CD4-positive, alpha-beta memory T cell (primary cell): Measurements from ENCODE around the gene PLD5. TPM values are rescaled to one million over a fixed set of nuclear protein-coding genes. Genes with fewer than 3 reads are reported as not detected.

Experiments used
- CTCF ChIA-PET: fragments of 350-600 bp; sonication (Branson Sonifier 250); formaldehyde crosslinking; loops from one replicate; lab custom pipeline; 2021; ENCODE audit warnings: inconsistent platforms; ENCODE audit not compliant: partially characterized antibody; lab: Charles Lee
- POLR2A ChIA-PET: fragments of 350-600 bp; sonication (Branson Sonifier 250); formaldehyde crosslinking; loops from one replicate; lab custom pipeline; 2021; ENCODE audit not compliant: partially characterized antibody; lab: Charles Lee
- DNase-seq, 5 donors: peaks; one replicate each; pipeline versions ENCODE4 v3.0.0 to v3.0.0-alpha.2; 2020 to 2022; ENCODE audit warnings: mixed read lengths in 1 of 5
- H3K27ac ChIP-seq: one replicate; pipeline ENCODE4 v1.7.0; 2013; ENCODE audit warnings: low read depth, low read length
- H3K27me3 ChIP-seq: 2 replicates; pipeline ENCODE4 v1.7.0; 2013; ENCODE audit warnings: mild to moderate bottlenecking, low read length, moderate library complexity; ENCODE audit not compliant: insufficient read depth
- H3K36me3 ChIP-seq: 2 replicates; pipeline ENCODE4 v1.7.0; 2013; ENCODE audit warnings: mild to moderate bottlenecking, low read length, moderate library complexity; ENCODE audit not compliant: insufficient read depth
- H3K4me1 ChIP-seq: 2 replicates; pipeline ENCODE4 v1.7.0; 2013; ENCODE audit warnings: mild to moderate bottlenecking, low read length, moderate library complexity; ENCODE audit not compliant: insufficient read depth
- H3K4me3 ChIP-seq, 2 donors: one replicate each; pipeline ENCODE4 v1.7.0; 2013; ENCODE audit warnings: low read length in 2 of 2, mild to moderate bottlenecking in 1 of 2
- H3K9me3 ChIP-seq, 2 donors: one replicate each; pipeline ENCODE4 v1.7.0; 2013; ENCODE audit warnings: low read length in 2 of 2, control low read depth in 1 of 2; ENCODE audit not compliant: control insufficient read depth in 1 of 2
- H3K27ac Mint-ChIP-seq, 7 donors: one replicate each; pipeline ENCODE4 v1.8.0; 2020 to 2021; ENCODE audit warnings: mixed read lengths in 7 of 7, mild to moderate bottlenecking in 6 of 7, inconsistent platforms in 3 of 7, moderate library complexity in 3 of 7
- H3K27me3 Mint-ChIP-seq, 2 donors: one replicate each; pipeline ENCODE4 v1.8.0; 2020 to 2021; ENCODE audit warnings: mixed read lengths in 2 of 2
- H3K36me3 Mint-ChIP-seq, 2 donors: one replicate each; pipeline ENCODE4 v1.8.0; 2020 to 2021; ENCODE audit warnings: mixed read lengths in 2 of 2, inconsistent platforms in 1 of 2, mild to moderate bottlenecking in 1 of 2
- H3K4me1 Mint-ChIP-seq, 4 donors: one replicate each; pipeline ENCODE4 v1.8.0; 2020 to 2021; ENCODE audit warnings: mixed read lengths in 4 of 4, mild to moderate bottlenecking in 1 of 4
- H3K4me3 Mint-ChIP-seq, 8 donors: one replicate each; pipeline ENCODE4 v1.8.0; 2020 to 2021; ENCODE audit warnings: mixed read lengths in 8 of 8, mild to moderate bottlenecking in 7 of 8, moderate library complexity in 6 of 8, inconsistent platforms in 3 of 8
- H3K9me3 Mint-ChIP-seq, 8 donors: one replicate each; pipeline ENCODE4 v1.8.0; 2020 to 2021; ENCODE audit warnings: mixed read lengths in 8 of 8, mild to moderate bottlenecking in 5 of 8, inconsistent platforms in 3 of 8, moderate library complexity in 1 of 8
- intact Hi-C: fragments of 100-400 bp; cut with micrococcal nuclease; formaldehyde crosslinking; loops from one replicate; pipeline ENCODE4 v1.15.1; 2023
- polyA plus RNA-seq, 2 donors: library from polyadenylated mRNA; unstranded; fragments of 300-500 nt; fragmentation: Illumina TruSeq; gene quantifications; one replicate each; pipeline ENCODE4 v1.2.3, GENCODE V29; 2021
- total RNA-seq, 2 experiments: library from RNA; stranded (reverse); gene quantifications; one replicate each; pipeline ENCODE4 v1.2.3, GENCODE V29; 2021

Gene PLD5
- total and polyA plus RNA-seq, 4 experiments from 2014 or later: not detected

DNA sequence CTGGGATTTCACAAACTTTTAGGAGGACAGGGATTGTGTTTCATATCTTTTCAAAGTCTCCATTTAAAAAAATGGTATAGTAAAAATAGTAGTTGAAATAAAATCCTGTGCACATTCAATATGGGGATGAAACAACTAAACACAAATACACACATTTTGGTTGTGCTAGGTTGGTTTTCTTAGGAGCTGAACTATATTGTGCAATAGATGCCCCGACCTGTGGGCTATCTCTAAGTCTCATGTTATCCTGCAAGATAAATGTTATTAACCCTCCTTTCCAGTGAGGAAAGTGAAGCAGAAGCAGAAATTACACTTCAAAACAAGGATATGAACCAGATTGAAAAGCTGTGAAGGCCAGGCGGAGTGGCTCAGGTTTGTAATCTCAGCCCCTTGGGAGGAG, 1.3 kb upstream of the PLD5 start:
- H3K27me3 Mint-ChIP-seq: peaks cover 20 to 31% of the 10 kb centered on the region in 2 donors
- ChIA-PET CTCF (no interaction called here), POLR2A (no interaction called here)
- H3K4me3 Mint-ChIP-seq: peak overlapping the region in 6 of 8 donors; percentile 1 to 74 (median 64)
- H3K4me1 ChIP-seq: peaks cover 5% of the 10 kb centered on the region
- no peak for DNase-seq
- H3K4me3 ChIP-seq: no peak overlapping the region
- H3K27ac ChIP-seq: no peak overlapping the region
- H3K9me3 ChIP-seq: no peaks in the 10 kb centered on the region
- peaks cover 3 to 20% (median 11%) of the 10 kb centered on the region in 4 donors for H3K4me1 Mint-ChIP-seq
- intact Hi-C loops: no loop called here
- peaks cover 0 to 4% (median 0%) of the 10 kb centered on the region in 8 donors for H3K9me3 Mint-ChIP-seq
- H3K36me3 Mint-ChIP-seq: peaks cover 0 to 4% of the 10 kb centered on the region in 2 donors
- H3K27ac Mint-ChIP-seq: no peak overlapping the region
- H3K27me3 ChIP-seq: peaks cover 11% of the 10 kb centered on the region
- H3K36me3 ChIP-seq: no peaks in the 10 kb centered on the region

DNA sequence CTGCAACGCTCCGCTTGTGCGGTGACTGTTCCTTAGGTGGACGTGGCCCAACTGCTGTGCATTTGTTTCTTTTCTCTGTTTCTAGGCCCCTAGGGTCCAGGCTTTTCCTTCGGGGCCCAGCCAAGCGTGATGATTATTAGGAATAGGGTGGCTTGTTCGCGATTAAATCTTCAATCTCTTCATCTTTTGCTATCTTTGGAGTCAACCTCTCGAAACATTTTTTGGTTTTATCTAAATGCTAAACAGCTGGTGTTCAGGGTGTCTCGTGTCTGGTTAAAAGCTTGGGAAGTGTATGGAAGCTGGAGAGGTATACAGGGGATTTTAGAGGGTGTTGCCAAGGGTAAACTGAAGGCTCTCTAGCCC, 844 bp upstream of the PLD5 start:
- ChIA-PET POLR2A (no interaction called here), CTCF (no interaction called here)
- Mint-ChIP-seq H3K27me3 (peaks cover 20 to 31% of the 10 kb centered on the region in 2 donors), H3K36me3 (peaks cover 0 to 4% of the 10 kb centered on the region in 2 donors), H3K4me1 (peaks cover 3 to 20% (median 11%) of the 10 kb centered on the region in 4 donors), H3K4me3 (peak overlapping the region in 7 of 8 donors; percentile 1 to 74 (median 64)), H3K27ac (no peak overlapping the region), H3K9me3 (peaks cover 0 to 4% (median 0%) of the 10 kb centered on the region in 8 donors)
- Histone ChIP-seq H3K27me3 (peaks cover 11% of the 10 kb centered on the region), H3K4me1 (peaks cover 5% of the 10 kb centered on the region), H3K4me3 (no peak overlapping the region), H3K27ac (no peak overlapping the region), H3K9me3 (no peaks in the 10 kb centered on the region), H3K36me3 (no peaks in the 10 kb centered on the region)
- intact Hi-C loops: no loop called here
- DNase-seq: no peak

DNA sequence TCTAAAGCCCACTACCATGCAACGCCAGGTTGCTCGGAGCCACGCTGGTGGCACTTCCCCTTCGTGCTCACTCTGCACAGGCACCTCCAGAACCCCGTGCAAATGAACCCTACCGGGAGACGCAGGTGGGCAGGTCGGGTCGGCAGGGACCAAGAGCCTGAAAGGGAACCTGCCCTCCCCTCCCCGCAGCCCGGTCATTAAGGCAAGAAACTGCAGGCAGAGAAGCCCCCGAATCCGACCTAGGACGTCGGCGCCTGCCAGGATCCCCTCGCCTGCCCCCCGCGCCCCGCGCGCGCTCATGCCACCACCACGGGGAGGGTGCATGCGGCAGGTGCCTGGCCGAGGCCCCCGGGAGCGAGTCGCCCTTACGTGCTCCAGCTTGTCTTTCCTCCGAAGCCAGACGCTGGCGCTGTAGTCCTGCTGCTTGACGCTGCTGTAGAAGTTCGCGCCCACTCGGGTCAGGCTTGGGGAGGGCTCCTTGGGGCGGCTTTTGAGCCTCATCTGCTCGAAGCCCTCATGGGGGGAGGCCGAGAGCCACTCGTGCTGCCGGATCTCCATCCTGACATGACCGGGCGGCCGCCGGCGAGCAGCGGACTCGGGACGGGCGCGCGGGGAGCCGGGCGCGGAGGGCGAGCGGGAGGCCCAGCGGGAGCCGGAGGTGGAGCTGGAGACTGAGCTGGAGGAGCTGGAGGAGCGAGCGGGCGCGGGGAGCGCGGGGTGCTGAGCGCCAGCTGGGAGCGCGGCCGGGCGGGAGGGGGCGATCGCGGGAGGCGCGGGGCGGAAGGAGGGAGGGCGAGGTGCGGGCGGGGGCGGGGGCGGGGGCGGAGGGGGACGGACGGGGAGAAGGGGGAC, 552 bp downstream of the PLD5 start:
- intact Hi-C loops: no loop called here
- H3K4me1 ChIP-seq: peaks cover 5% of the 10 kb centered on the region
- H3K36me3 ChIP-seq: no peaks in the 10 kb centered on the region
- Mint-ChIP-seq H3K9me3 (peaks cover 0 to 2% (median 0%) of the 10 kb centered on the region in 8 donors), H3K27ac (no peak overlapping the region), H3K4me3 (peak overlapping the region in 5 of 8 donors; percentile 21 to 57 (median 52)), H3K27me3 (peaks cover 27 to 31% of the 10 kb centered on the region in 2 donors), H3K36me3 (peaks cover 0 to 4% of the 10 kb centered on the region in 2 donors), H3K4me1 (peaks cover 3 to 20% (median 11%) of the 10 kb centered on the region in 4 donors)
- ChIA-PET POLR2A (no interaction called here), CTCF (no interaction called here)
- DNase-seq: no peak
- H3K9me3 ChIP-seq: no peaks in the 10 kb centered on the region
- H3K27ac ChIP-seq: no peak overlapping the region
- peaks cover 11% of the 10 kb centered on the region for H3K27me3 ChIP-seq
- no peak overlapping the region for H3K4me3 ChIP-seq

DNA sequence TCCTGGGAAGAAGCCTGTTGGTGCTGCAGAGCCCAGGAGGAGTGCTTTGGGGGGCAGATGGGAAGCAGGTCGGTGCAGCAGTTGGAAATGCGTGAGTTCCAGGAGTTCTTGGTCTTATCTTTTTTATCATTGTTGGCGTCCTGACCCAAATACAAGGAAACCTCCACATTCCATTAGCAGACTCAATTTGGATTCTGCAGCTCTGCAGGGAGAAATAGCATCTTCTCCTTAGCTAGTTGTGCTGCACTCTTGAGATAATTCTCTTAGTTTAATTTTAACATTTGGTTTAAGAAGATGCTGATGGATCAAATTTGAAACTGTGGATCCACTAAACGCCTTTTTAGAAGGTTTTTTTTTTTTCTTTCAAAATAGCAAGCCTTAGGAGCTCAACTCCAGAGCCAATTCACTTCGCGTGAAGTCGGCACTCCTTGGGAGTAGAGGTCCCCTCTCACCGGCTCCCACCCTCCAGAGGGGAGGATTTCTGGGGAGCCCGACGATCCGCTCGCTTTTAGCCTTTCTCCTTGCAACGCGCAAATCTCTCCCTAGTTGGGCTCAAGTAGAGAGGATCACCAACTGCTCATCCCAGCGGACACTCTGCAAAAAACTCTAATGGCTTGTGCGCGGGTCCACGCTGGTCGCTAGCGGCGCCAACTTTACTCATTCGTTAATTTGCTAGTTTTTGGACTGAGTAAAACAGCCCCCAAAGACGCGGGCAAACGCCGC, 1.3 kb downstream of the PLD5 start:
- Histone ChIP-seq H3K4me1 (peaks cover 5% of the 10 kb centered on the region), H3K9me3 (no peaks in the 10 kb centered on the region), H3K27ac (no peak overlapping the region), H3K27me3 (peaks cover 11% of the 10 kb centered on the region), H3K4me3 (no peak overlapping the region), H3K36me3 (no peaks in the 10 kb centered on the region)
- Mint-ChIP-seq H3K36me3 (peaks cover 0 to 4% of the 10 kb centered on the region in 2 donors), H3K9me3 (peaks cover 0 to 2% (median 0%) of the 10 kb centered on the region in 8 donors), H3K27me3 (peaks cover 27 to 33% of the 10 kb centered on the region in 2 donors), H3K4me3 (peak overlapping the region; percentile 4 to 57 (median 40)), H3K4me1 (peaks cover 3 to 20% (median 11%) of the 10 kb centered on the region in 4 donors), H3K27ac (no peak overlapping the region)
- intact Hi-C loops: no loop called here
- ChIA-PET CTCF (no interaction called here), POLR2A (no interaction called here)
- DNase-seq: no peak

DNA sequence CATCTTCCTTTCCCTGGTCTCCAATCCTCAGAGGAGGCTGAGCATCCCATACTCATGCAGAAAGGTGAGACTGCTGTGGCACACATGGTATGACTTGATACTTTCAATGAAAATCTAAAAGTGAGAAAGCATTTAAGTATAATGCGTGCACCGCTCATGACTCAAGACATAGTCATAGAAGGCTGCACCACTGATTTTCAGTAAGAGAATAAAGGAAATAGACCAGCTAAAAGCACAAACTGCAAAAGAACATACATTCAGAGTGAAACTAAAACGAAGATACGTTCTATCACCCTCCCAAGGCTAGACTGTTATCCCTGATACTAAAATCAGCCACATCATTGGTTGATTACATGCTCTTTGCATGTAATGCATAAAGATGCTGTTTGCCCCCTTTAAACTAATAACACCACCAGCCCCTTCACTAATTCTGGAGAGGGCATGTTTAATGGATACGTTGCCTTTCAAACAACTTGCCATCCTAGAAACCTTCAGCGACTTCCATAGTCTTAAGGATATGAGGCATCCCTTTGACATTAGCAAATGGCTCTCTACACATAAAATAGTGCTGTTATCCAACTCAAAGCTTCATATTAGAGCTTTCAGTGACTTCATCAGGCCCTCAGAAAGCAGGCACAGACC, 2.1 kb downstream of the PLD5 start:
- no peaks in the 10 kb centered on the region for H3K36me3 ChIP-seq
- H3K9me3 ChIP-seq: no peaks in the 10 kb centered on the region
- Mint-ChIP-seq H3K27ac (no peak overlapping the region), H3K36me3 (peaks cover 0 to 4% of the 10 kb centered on the region in 2 donors), H3K27me3 (peaks cover 27 to 36% of the 10 kb centered on the region in 2 donors), H3K4me3 (peak overlapping the region in 4 of 8 donors; percentile 2 to 43 (median 14)), H3K4me1 (peaks cover 3 to 20% (median 11%) of the 10 kb centered on the region in 4 donors), H3K9me3 (peaks cover 0 to 2% (median 0%) of the 10 kb centered on the region in 8 donors)
- ChIA-PET CTCF (no interaction called here), POLR2A (no interaction called here)
- peaks cover 5% of the 10 kb centered on the region for H3K4me1 ChIP-seq
- H3K27me3 ChIP-seq: peaks cover 11% of the 10 kb centered on the region
- no peak overlapping the region for H3K27ac ChIP-seq
- DNase-seq: no peak
- intact Hi-C loops: no loop called here
- H3K4me3 ChIP-seq: no peak overlapping the region

DNA sequence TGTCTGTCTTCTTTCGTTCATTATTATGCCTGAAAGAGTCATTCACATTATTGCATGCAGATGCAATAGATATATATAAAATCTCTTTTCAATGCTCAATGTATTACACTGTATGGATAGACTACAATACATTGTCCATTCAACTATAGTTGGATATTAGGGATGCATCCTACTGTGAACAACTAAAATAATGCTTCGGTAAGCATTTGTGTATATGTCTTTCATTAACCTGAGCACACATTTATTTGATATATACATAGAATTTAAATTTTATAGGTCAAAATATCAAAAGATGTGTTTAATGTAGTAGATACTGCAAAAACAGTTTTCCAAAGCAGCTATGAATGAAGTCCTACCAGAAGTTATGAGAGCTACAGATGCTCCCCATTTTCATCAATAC, 8.9 kb downstream of the PLD5 start:
- POLR2A ChIA-PET: no interaction called here
- no peaks in the 10 kb centered on the region for H3K36me3 Mint-ChIP-seq
- CTCF ChIA-PET: no interaction called here
- peaks cover 7 to 11% of the 10 kb centered on the region in 2 donors for H3K27me3 Mint-ChIP-seq
- Histone ChIP-seq H3K4me3 (no peak overlapping the region), H3K9me3 (no peaks in the 10 kb centered on the region), H3K27ac (no peak overlapping the region), H3K27me3 (no peaks in the 10 kb centered on the region), H3K4me1 (no peaks in the 10 kb centered on the region), H3K36me3 (no peaks in the 10 kb centered on the region)
- no peak for DNase-seq
- intact Hi-C loops: no loop called here
- H3K4me1 Mint-ChIP-seq: no peaks in the 10 kb centered on the region
- H3K9me3 Mint-ChIP-seq: peaks cover 0 to 6% (median 1%) of the 10 kb centered on the region in 8 donors
- no peak overlapping the region for H3K27ac Mint-ChIP-seq
- H3K4me3 Mint-ChIP-seq: no peak overlapping the region

DNA sequence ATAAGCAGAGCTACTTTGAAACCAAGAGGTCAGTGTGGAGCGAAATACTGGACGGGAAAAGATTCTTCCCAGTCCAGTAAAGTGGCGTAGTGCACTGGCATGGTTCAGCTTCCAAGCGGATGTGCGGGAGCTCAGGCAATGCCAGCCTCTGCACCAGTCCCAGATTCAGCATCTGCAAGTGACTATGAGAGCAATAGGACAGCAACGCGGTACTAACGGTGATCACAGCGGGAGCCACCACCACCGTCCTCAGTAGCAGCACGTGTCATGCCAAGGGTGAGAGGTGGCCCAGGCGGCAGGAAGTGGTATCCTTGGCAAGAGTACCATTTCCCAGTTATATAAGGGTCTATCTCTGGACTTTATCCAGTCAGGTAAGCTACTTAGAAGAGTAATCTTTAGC, 17.8 kb downstream of the PLD5 start:
- H3K9me3 Mint-ChIP-seq: peaks cover 0 to 6% (median under 1%) of the 10 kb centered on the region in 8 donors
- Histone ChIP-seq H3K9me3 (no peaks in the 10 kb centered on the region), H3K27ac (no peak overlapping the region), H3K4me1 (no peaks in the 10 kb centered on the region), H3K27me3 (no peaks in the 10 kb centered on the region), H3K36me3 (no peaks in the 10 kb centered on the region), H3K4me3 (no peak overlapping the region)
- no peaks in the 10 kb centered on the region for H3K36me3 Mint-ChIP-seq
- ChIA-PET CTCF (no interaction called here), POLR2A (no interaction called here)
- intact Hi-C loops: no loop called here
- no peak overlapping the region for H3K4me3 Mint-ChIP-seq
- peaks cover 0 to 6% of the 10 kb centered on the region in 2 donors for H3K27me3 Mint-ChIP-seq
- DNase-seq: no peak
- no peak overlapping the region for H3K27ac Mint-ChIP-seq
- no peaks in the 10 kb centered on the region for H3K4me1 Mint-ChIP-seq
